Measurements from ENCODE around the gene KCNN3. TPM values are rescaled to one million over a fixed set of nuclear protein-coding genes. Genes with fewer than 3 reads are reported as not detected.
"Not testable (repeated sequence)": the region's sequence is repeated elsewhere in the genome, so short reads cannot be mapped to it uniquely, and the experiment has no call there.

Gene KCNN3
- polyA plus RNA-seq, 1 donor from 2014 or later: 2.2 TPM

GRCh38 chr1:154674456-154674855, 195.6 kb downstream of the KCNN3 start:
- H3F3A ChIP-seq (ENCODE audit: insufficient read depth, low read length, poor library complexity, severe bottlenecking); H2AFZ ChIP-seq (ENCODE audit: low read depth, low read length); H3K79me2 ChIP-seq (replicated peaks; ENCODE audit: insufficient read depth, low read length); H3K36me3 ChIP-seq (ENCODE audit: insufficient read depth, low read length); H3K9ac ChIP-seq (ENCODE audit: low read length); H3K27me3 ChIP-seq (ENCODE audit: insufficient read depth, low read depth, low read length); H3K9me2 ChIP-seq (ENCODE audit: insufficient read depth, low read length); H3K4me3 ChIP-seq (ENCODE audit: low read length); H3K27ac ChIP-seq (ENCODE audit: low read length); H3K4me2 ChIP-seq (ENCODE audit: low read length); H4K20me1 ChIP-seq (ENCODE audit: insufficient read depth); H3K9me3 ChIP-seq (ENCODE audit: low read length): not testable (repeated sequence)

- H3K79me2 ChIP-seq (replicated peaks; ENCODE audit: insufficient read depth, low read length); H3K27ac ChIP-seq (ENCODE audit: low read length); H3K9ac ChIP-seq (ENCODE audit: low read length); H2AFZ ChIP-seq (ENCODE audit: low read depth, low read length); H3K36me3 ChIP-seq (ENCODE audit: insufficient read depth, low read length); H3K4me3 ChIP-seq (ENCODE audit: low read length); H3K9me3 ChIP-seq (ENCODE audit: low read length); H3K9me2 ChIP-seq (ENCODE audit: insufficient read depth, low read length); H3K4me2 ChIP-seq (ENCODE audit: low read length); H3K27me3 ChIP-seq (ENCODE audit: insufficient read depth, low read depth, low read length); H3F3A ChIP-seq (ENCODE audit: insufficient read depth, low read length, poor library complexity, severe bottlenecking); H4K20me1 ChIP-seq (ENCODE audit: insufficient read depth): not testable (repeated sequence)
These were observed 197.8 kb downstream of the KCNN3 start for GRCh38 chr1:154672245-154672644.

- not testable (repeated sequence) for H3K9ac ChIP-seq (ENCODE audit: low read length); H3K9me2 ChIP-seq (ENCODE audit: insufficient read depth, low read length); H3K27me3 ChIP-seq (ENCODE audit: insufficient read depth, low read depth, low read length); H3K79me2 ChIP-seq (replicated peaks; ENCODE audit: insufficient read depth, low read length); H3F3A ChIP-seq (ENCODE audit: insufficient read depth, low read length, poor library complexity, severe bottlenecking); H3K4me3 ChIP-seq (ENCODE audit: low read length); H3K9me3 ChIP-seq (ENCODE audit: low read length); H3K27ac ChIP-seq (ENCODE audit: low read length); H2AFZ ChIP-seq (ENCODE audit: low read depth, low read length); H3K4me2 ChIP-seq (ENCODE audit: low read length); H3K36me3 ChIP-seq (ENCODE audit: insufficient read depth, low read length); H4K20me1 ChIP-seq (ENCODE audit: insufficient read depth)
These were observed 198.7 kb downstream of the KCNN3 start for GRCh38 chr1:154671412-154671811.

GRCh38 chr1:154670310-154671270, 199.5 kb downstream of the KCNN3 start:
- not testable (repeated sequence) for H4K20me1 ChIP-seq (ENCODE audit: insufficient read depth)

GRCh38 chr1:154669464-154670282, 200.4 kb downstream of the KCNN3 start:
- no peaks in the 10 kb centered on the region for H3F3A ChIP-seq (ENCODE audit: insufficient read depth, low read length, poor library complexity, severe bottlenecking)
- H3K36me3 ChIP-seq (ENCODE audit: insufficient read depth, low read length): no peaks in the 10 kb centered on the region
- no peak overlapping the region for H2AFZ ChIP-seq (ENCODE audit: low read depth, low read length)
- H3K79me2 ChIP-seq (replicated peaks; ENCODE audit: insufficient read depth, low read length): no peaks in the 10 kb centered on the region
- H3K27me3 ChIP-seq (ENCODE audit: insufficient read depth, low read depth, low read length): no peaks in the 10 kb centered on the region
- no peak overlapping the region for H3K9ac ChIP-seq (ENCODE audit: low read length)
- no peaks in the 10 kb centered on the region for H4K20me1 ChIP-seq (ENCODE audit: insufficient read depth)
- H3K9me3 ChIP-seq (ENCODE audit: low read length): no peaks in the 10 kb centered on the region
- H3K9me2 ChIP-seq (ENCODE audit: insufficient read depth, low read length): no peaks in the 10 kb centered on the region
- H3K27ac ChIP-seq (ENCODE audit: low read length): no peak overlapping the region
- H3K4me3 ChIP-seq (ENCODE audit: low read length): no peak overlapping the region
- no peak overlapping the region for H3K4me2 ChIP-seq (ENCODE audit: low read length)
- no peak for TF ChIP-seq EZH2 (IDR thresholded peaks at IDR 0.05; ENCODE audit: borderline replicate concordance, insufficient read depth, low read length, poor library complexity, severe bottlenecking)
- TF ChIP-seq EP300 (conservative IDR thresholded peaks at IDR 0.05; ENCODE audit: poor library complexity, severe bottlenecking): no peak
- peak; percentile 98 for TF ChIP-seq CTCF (IDR thresholded peaks at IDR 0.05; ENCODE audit: poor library complexity, severe bottlenecking)
- TF ChIP-seq MXI1 (conservative IDR thresholded peaks at IDR 0.05; ENCODE audit: poor library complexity, severe bottlenecking): no peak
- TF ChIP-seq TAF1 (IDR thresholded peaks at IDR 0.05; ENCODE audit: low read depth): no peak
- TF ChIP-seq POLR2AphosphoS5 (IDR thresholded peaks at IDR 0.05): no peak
- peak; percentile 100 for TF ChIP-seq SMC3 (conservative IDR thresholded peaks at IDR 0.05; ENCODE audit: poor library complexity)
- peak; percentile 99 for TF ChIP-seq RAD21 (conservative IDR thresholded peaks at IDR 0.05)

More at GRCh38 chr1:154670310-154671270, 199.5 kb downstream of the KCNN3 start:
- not testable (repeated sequence) for H3K27me3 ChIP-seq (ENCODE audit: insufficient read depth, low read depth, low read length); H3K9ac ChIP-seq (ENCODE audit: low read length); H3K4me3 ChIP-seq (ENCODE audit: low read length); H3K9me2 ChIP-seq (ENCODE audit: insufficient read depth, low read length); H3K9me3 ChIP-seq (ENCODE audit: low read length); H2AFZ ChIP-seq (ENCODE audit: low read depth, low read length); H3K27ac ChIP-seq (ENCODE audit: low read length); H3K36me3 ChIP-seq (ENCODE audit: insufficient read depth, low read length); H3K4me2 ChIP-seq (ENCODE audit: low read length); H3K79me2 ChIP-seq (replicated peaks; ENCODE audit: insufficient read depth, low read length); H3F3A ChIP-seq (ENCODE audit: insufficient read depth, low read length, poor library complexity, severe bottlenecking)
